ENCODE results near the gene CYTH1. TPM values are rescaled to one million over a fixed set of nuclear protein-coding genes. Genes with fewer than 3 reads are reported as not detected.

Gene CYTH1
- polyA plus RNA-seq, 2 of the 4 experiments (the other 2 are of a cell fraction): 38.5 to 46.2 TPM

GRCh38 chr17:78628547-78629435 lies 153.3 kb downstream of the CYTH1 start:
- POLR2A ChIA-PET: no interaction called here
- WGBS (ENCODE audit: missing lambda C conversion rate): 90% methylated on average over 30 of the region's 30 CpGs
- 0 out of 3 replicates have a peak, but pooled peaks cover 3% of the 10 kb centered on the region for H3K4me1 ChIP-seq

GRCh38 chr17:78624324-78625151 lies 157.5 kb downstream of the CYTH1 start:
- ChIA-PET CTCF (interaction anchor here (1.2 to 2.2 kb wide), 2 partner anchors 84 to 127 kb away, joined by 3 to 5 read pairs; no protein-coding TSS in a partner anchor), POLR2A (no interaction called here)
- Histone ChIP-seq H3K4me3 (no peak overlapping the region), H3K9me3 (peaks cover 7% of the 10 kb centered on the region; the same call in 2 of the 3 replicates), H3K27ac (no peak overlapping the region), H3K4me1 (no peaks in the 10 kb centered on the region), H3K4me2 (no peak overlapping the region)
- no peak for ATAC-seq
- peak; percentile 54 for FAIRE-seq
- no peak for TF ChIP-seq HOXA7 (CRISPR knock-in tag; IDR thresholded peaks at IDR 0.05)
- TF ChIP-seq EP300 (IDR thresholded peaks at IDR 0.05): no peak
- no peak for TF ChIP-seq CEBPB (IDR thresholded peaks at IDR 0.05)
- no peak for TF ChIP-seq ZSCAN20 (CRISPR knock-in tag; IDR thresholded peaks at IDR 0.05)
- no peak for TF ChIP-seq PBX3 (IDR thresholded peaks at IDR 0.05)
- no peak for TF ChIP-seq TFCP2L1 (CRISPR knock-in tag; IDR thresholded peaks at IDR 0.05)
- TF ChIP-seq ATOH8 (CRISPR knock-in tag; IDR thresholded peaks at IDR 0.05; ENCODE audit: low read depth): no peak
- no peak for TF ChIP-seq ZC3H11A (IDR thresholded peaks at IDR 0.05)
- no peak for TF ChIP-seq RARB (CRISPR knock-in tag; IDR thresholded peaks at IDR 0.05)
- TF ChIP-seq ELK1 (IDR thresholded peaks at IDR 0.05; ENCODE audit: low read depth, low read length): no peak
- TF ChIP-seq POLR2AphosphoS2 (conservative IDR thresholded peaks at IDR 0.05; ENCODE audit: low read length): no peak
- no peak for TF ChIP-seq BHLHE40 (IDR thresholded peaks at IDR 0.05; ENCODE audit: low read depth, low read length)
- TF ChIP-seq HES2 (IDR thresholded peaks at IDR 0.05): no peak
- TF ChIP-seq FOSL2 (IDR thresholded peaks at IDR 0.05): no peak
- TF ChIP-seq FOSL2 (CRISPR knock-in tag; IDR thresholded peaks at IDR 0.05): no peak
- no peak for TF ChIP-seq RAD21 (conservative IDR thresholded peaks at IDR 0.05 in 1 of 2, IDR thresholded peaks at IDR 0.05 in 1 of 2)
- no peak for TF ChIP-seq HOXB13 (CRISPR knock-in tag; IDR thresholded peaks at IDR 0.05; ENCODE audit: low read depth)
- TF ChIP-seq MAFK (IDR thresholded peaks at IDR 0.05; ENCODE audit: partially characterized antibody): no peak
- TF ChIP-seq SREBF2 (IDR thresholded peaks at IDR 0.05): no peak
- TF ChIP-seq HEYL (CRISPR knock-in tag; IDR thresholded peaks at IDR 0.05): no peak
- TF ChIP-seq MYC (IDR thresholded peaks at IDR 0.05; ENCODE audit: borderline replicate concordance, low read length): no peak
- DNase-seq (ENCODE audit: low read depth in 1 of 2, low spot score in 1 of 2): no peak
- 79% methylated on average over 14 of the region's 14 CpGs for WGBS (ENCODE audit: missing lambda C conversion rate)

More at GRCh38 chr17:78628547-78629435, 153.3 kb downstream of the CYTH1 start:
- DNase-seq (ENCODE audit: low read depth in 1 of 2, low spot score in 1 of 2) (no peak), ATAC-seq (0 out of 6 replicates have a peak, but pooled peaks of 1 of the 2 experiments have one; percentile 23), FAIRE-seq (no peak)
- no peak for TF ChIP-seq CHD4 (IDR thresholded peaks at IDR 0.05; ENCODE audit: borderline replicate concordance)
- CTCF ChIA-PET: interaction anchor here (0.6 to 1.4 kb wide), 4 partner anchors 12 to 266 kb away, joined by 3 to 4 read pairs (median 3); no protein-coding TSS in a partner anchor
- Histone ChIP-seq H3K9me3 (no peaks in the 10 kb centered on the region), H3K4me2 (no peak overlapping the region), H3K27ac (peak overlapping the region in 1 of 2 experiments; percentile 22; a peak in 2 of 6 replicates), H3K4me3 (no peak overlapping the region)

Small RNA genes within 50 kb of the gene (small RNA-seq; reads per million reads assigned to genes)
- 0 reads per million in 6 experiments for gene RNU6-638P

Other genes with a start within 250 kb of the CYTH1 start
- gene DNAH17, start 204.9 kb downstream of the CYTH1 start, polyA plus RNA-seq (2011; rRNA removed): 0.21 and 0.46 TPM in 2 replicates
- 0.26 to 0.49 TPM (median 0.39 TPM) in 3 replicates for gene DNAH17, start 204.9 kb downstream of the CYTH1 start, polyA plus RNA-seq (2017; fragmentation: RNase III; extraction: RNeasy Plus Mini Kit Qiagen cat#74134 plus additional on column Dnase treatment)
- 49.0 and 59.0 TPM in 2 replicates for gene USP36, start 58.5 kb upstream of the CYTH1 start, polyA plus RNA-seq (2011; rRNA removed)
- 40.7 to 43.8 TPM (median 41.1 TPM) in 3 replicates for gene USP36, start 58.5 kb upstream of the CYTH1 start, polyA plus RNA-seq (2017; fragmentation: RNase III; extraction: RNeasy Plus Mini Kit Qiagen cat#74134 plus additional on column Dnase treatment)
- gene CEP295NL, start 120.9 kb upstream of the CYTH1 start, polyA plus RNA-seq (2011; rRNA removed): 0.09 and 0.10 TPM in 2 replicates
- 0.13 to 0.34 TPM (median 0.29 TPM) in 3 replicates for gene CEP295NL, start 120.9 kb upstream of the CYTH1 start, polyA plus RNA-seq (2017; fragmentation: RNase III; extraction: RNeasy Plus Mini Kit Qiagen cat#74134 plus additional on column Dnase treatment)
- gene TIMP2, start 143.1 kb upstream of the CYTH1 start, polyA plus RNA-seq (2011; rRNA removed): 68.1 and 77.8 TPM in 2 replicates
- gene TIMP2, start 143.1 kb upstream of the CYTH1 start, polyA plus RNA-seq (2017; fragmentation: RNase III; extraction: RNeasy Plus Mini Kit Qiagen cat#74134 plus additional on column Dnase treatment): 140 to 170 TPM (median 166 TPM) in 3 replicates
- gene LGALS3BP, start 197.7 kb upstream of the CYTH1 start, polyA plus RNA-seq (2011; rRNA removed): 28.3 and 32.3 TPM in 2 replicates
- gene LGALS3BP, start 197.7 kb upstream of the CYTH1 start, polyA plus RNA-seq (2017; fragmentation: RNase III; extraction: RNeasy Plus Mini Kit Qiagen cat#74134 plus additional on column Dnase treatment): 59.5 to 66.1 TPM (median 60.0 TPM) in 3 replicates
- gene CANT1, start 227.5 kb upstream of the CYTH1 start, polyA plus RNA-seq (2011; rRNA removed): 65.5 and 70.0 TPM in 2 replicates
- 63.4 to 67.6 TPM (median 66.8 TPM) in 3 replicates for gene CANT1, start 227.5 kb upstream of the CYTH1 start, polyA plus RNA-seq (2017; fragmentation: RNase III; extraction: RNeasy Plus Mini Kit Qiagen cat#74134 plus additional on column Dnase treatment)
- 10.2 and 13.2 TPM in 2 replicates for gene C1QTNF1, start 241.9 kb upstream of the CYTH1 start, polyA plus RNA-seq (2011; rRNA removed)
- gene C1QTNF1, start 241.9 kb upstream of the CYTH1 start, polyA plus RNA-seq (2017; fragmentation: RNase III; extraction: RNeasy Plus Mini Kit Qiagen cat#74134 plus additional on column Dnase treatment): 26.1 to 27.8 TPM (median 27.3 TPM) in 3 replicates